Ramos (cell line): ENCODE results near the gene PPAT.
"Not testable (repeated sequence)": the region's sequence is repeated elsewhere in the genome, so short reads cannot be mapped to it uniquely, and the experiment has no call there.

ENCODE experiments used
- in situ Hi-C: fragments of 300-500 bp; cut with MboI; formaldehyde crosslinking; loops from one replicate; pipeline ENCODE4 v1.14.3; 2022; ENCODE audit warnings: low sequenced_read_pairs; ENCODE audit not compliant: unreplicated experiment

PPAT gene

GRCh38 chr4:56387023-56388001 is 48.1 kb downstream of the PPAT start, which contains the start of gene AASDH:
TSS of gene AASDH (minus strand) at chr4:56387491. CDS start at chr4:56384299, 3,192 bp downstream.
- in situ Hi-C loops: no loop called here

GRCh38 chr4:56386091-56386490 is 49.3 kb downstream of the PPAT start:
- in situ Hi-C loops: no loop called here

GRCh38 chr4:56375458-56375857 is 60.0 kb downstream of the PPAT start:
- in situ Hi-C loops: no loop called here

GRCh38 chr4:56374956-56375355 is 60.5 kb downstream of the PPAT start:
- in situ Hi-C loops: no loop called here

GRCh38 chr4:56372774-56373173 is 62.6 kb downstream of the PPAT start:
- in situ Hi-C loops: no loop called here

- in situ Hi-C loops: no loop called here
Measured at GRCh38 chr4:56371426-56372220, 63.8 kb downstream of the PPAT start.

- in situ Hi-C loops: no loop called here
Measured at GRCh38 chr4:56370377-56370776, 65.0 kb downstream of the PPAT start.

GRCh38 chr4:56362981-56363380 is 72.4 kb downstream of the PPAT start:
- in situ Hi-C loops: not testable (repeated sequence)

GRCh38 chr4:56360071-56360470 is 75.3 kb downstream of the PPAT start:
- in situ Hi-C loops: no loop called here

- in situ Hi-C loops: no loop called here
Measured at GRCh38 chr4:56356650-56357049, 78.8 kb downstream of the PPAT start.

- in situ Hi-C loops: no loop called here
Measured at GRCh38 chr4:56348576-56348975, 86.8 kb downstream of the PPAT start.

- in situ Hi-C loops: no loop called here
Measured at GRCh38 chr4:56345458-56345857, 90.0 kb downstream of the PPAT start.
